ENCODE results near the gene TIMM8A.

The TIMM8A gene

DNA sequence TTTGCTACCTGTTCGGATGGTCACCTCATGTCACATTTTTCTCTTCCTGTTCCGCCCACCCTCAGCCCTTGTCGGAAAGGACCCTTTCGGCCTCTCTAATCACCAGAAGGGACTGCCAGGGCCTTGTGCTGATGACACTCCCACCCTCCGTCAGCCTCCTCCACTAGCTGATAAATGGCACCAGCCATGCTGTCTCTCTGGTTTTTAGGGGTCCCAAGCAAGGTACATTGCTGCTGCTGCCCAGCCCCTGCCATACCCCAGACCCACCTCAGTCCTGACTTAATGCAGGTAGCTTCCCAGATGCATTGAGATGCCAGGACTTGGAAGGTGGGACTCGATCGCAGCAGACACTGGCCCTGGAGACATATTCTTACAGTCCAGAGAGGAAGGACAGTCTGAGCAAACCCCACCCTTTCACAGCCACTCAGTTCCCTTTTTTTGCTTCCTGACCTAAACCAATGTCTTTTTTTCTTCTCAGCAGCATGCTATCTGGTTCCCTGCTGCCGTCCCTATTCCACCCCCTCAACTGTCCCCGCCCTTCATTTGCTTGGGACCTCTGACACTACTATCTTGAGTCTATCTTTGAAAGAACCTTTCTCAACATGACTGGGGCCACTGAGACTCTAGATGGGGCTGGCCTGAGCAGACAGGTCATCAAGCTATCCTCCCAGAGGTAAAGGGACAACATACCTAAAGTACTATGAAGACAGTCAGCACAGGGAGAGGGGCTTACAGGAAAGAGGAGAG is 37.4 kb upstream of the TIMM8A start, which contains the start of gene BTK:
Gene BTK, minus strand, starts transcription at position 397 of the 747 bp plus-strand sequence. CDS start 10,907 bp downstream, outside the sequence.
- H3K9me3 ChIP-seq (ENCODE audit: control insufficient read depth, low read length) = no peaks in the 10 kb centered on the region
- no peak within 1 kb of the TSS for H3K4me3 ChIP-seq (ENCODE audit: insufficient read depth, low read depth, low read length, poor library complexity, severe bottlenecking)
- H3K27me3 ChIP-seq (replicated peaks; ENCODE audit: control insufficient read depth, insufficient read depth, low read length, poor library complexity, severe bottlenecking) = no peaks in the 10 kb centered on the region
- DNase-seq = no peak
- H3K36me3 ChIP-seq (ENCODE audit: control insufficient read depth, insufficient read depth, low read length) = no peaks in the 10 kb centered on the region
- H3K27ac ChIP-seq (ENCODE audit: insufficient read depth, low read length, poor library complexity, severe bottlenecking) = no peak within 1 kb of the TSS
- H3K4me1 ChIP-seq (ENCODE audit: control insufficient read depth, insufficient read depth, low read length, poor library complexity, severe bottlenecking) = no peaks in the 10 kb centered on the region

DNA sequence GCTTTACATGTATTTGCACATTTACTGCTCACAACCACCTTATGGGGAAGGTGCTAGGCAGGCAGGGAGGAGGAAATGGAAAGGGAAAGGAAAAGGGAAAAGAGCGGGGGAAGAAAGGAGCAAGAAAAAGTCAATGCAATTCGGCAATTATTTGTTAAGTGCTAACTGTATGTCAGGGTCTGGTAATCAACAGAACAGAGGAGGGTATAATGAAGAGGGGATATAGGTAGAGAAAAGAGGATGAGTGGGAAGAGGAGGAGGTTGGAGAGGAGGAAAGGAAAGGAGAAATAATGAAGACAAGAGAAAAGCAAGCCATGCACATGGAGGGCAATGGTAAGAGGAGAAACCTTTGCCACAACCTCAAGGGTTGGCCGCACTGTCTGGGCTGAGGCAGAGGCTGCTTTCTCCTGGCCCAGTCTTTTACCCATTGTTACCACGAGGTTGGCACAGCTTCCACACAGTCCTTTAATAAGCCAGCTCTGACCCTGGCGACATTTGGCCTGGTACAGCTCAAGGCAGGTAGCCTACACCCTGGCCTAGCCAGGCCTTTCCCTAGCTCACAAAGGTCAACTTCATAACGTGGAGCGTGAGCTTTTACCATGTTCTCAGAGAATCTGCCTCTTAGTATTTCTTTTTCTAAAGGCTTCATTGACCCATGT is 36.6 kb upstream of the TIMM8A start:
- Histone ChIP-seq H3K9me3 (ENCODE audit: control insufficient read depth, low read length) (no peaks in the 10 kb centered on the region), H3K27ac (ENCODE audit: insufficient read depth, low read length, poor library complexity, severe bottlenecking) (no peak overlapping the region)

DNA sequence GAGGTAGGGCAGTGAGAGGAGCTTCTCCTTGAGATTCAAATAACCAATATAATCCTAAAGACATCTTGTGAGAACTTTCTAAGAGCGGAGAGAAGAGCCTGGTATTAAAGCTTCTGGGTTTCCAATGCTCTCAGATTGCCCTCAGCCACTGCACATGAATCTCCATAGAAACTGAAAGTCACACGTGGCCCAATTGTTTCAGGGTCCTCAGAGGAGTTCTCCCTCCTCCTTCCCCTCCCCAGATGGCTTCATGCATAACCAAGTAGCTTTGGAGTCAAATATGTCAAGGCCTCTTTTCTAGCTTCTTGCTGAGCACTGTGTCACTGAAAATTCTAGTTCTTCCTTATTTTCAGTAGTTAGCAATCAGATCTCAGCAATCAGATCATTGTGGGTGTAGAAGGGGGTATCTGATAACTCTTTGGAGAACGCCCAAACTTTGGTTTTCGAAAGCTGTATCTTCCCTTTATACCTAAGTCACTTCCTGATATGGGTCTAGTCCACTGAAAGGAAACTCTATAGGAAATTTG is 35.2 kb upstream of the TIMM8A start:
- no peaks in the 10 kb centered on the region for H3K4me1 ChIP-seq (ENCODE audit: control insufficient read depth, insufficient read depth, low read length, poor library complexity, severe bottlenecking)
- no peak for DNase-seq
- no peak overlapping the region for H3K4me3 ChIP-seq (ENCODE audit: insufficient read depth, low read depth, low read length, poor library complexity, severe bottlenecking)
- no peak overlapping the region for H3K27ac ChIP-seq (ENCODE audit: insufficient read depth, low read length, poor library complexity, severe bottlenecking)
- H3K9me3 ChIP-seq (ENCODE audit: control insufficient read depth, low read length) = no peaks in the 10 kb centered on the region
- no peaks in the 10 kb centered on the region for H3K27me3 ChIP-seq (replicated peaks; ENCODE audit: control insufficient read depth, insufficient read depth, low read length, poor library complexity, severe bottlenecking)
- H3K36me3 ChIP-seq (ENCODE audit: control insufficient read depth, insufficient read depth, low read length) = no peaks in the 10 kb centered on the region

More for the DNA sequence above, 36.6 kb upstream of the TIMM8A start:
- Histone ChIP-seq H3K36me3 (ENCODE audit: control insufficient read depth, insufficient read depth, low read length) (no peaks in the 10 kb centered on the region), H3K27me3 (replicated peaks; ENCODE audit: control insufficient read depth, insufficient read depth, low read length, poor library complexity, severe bottlenecking) (no peaks in the 10 kb centered on the region), H3K4me1 (ENCODE audit: control insufficient read depth, insufficient read depth, low read length, poor library complexity, severe bottlenecking) (no peaks in the 10 kb centered on the region), H3K4me3 (ENCODE audit: insufficient read depth, low read depth, low read length, poor library complexity, severe bottlenecking) (no peak overlapping the region)
- DNase-seq = no peak

DNA sequence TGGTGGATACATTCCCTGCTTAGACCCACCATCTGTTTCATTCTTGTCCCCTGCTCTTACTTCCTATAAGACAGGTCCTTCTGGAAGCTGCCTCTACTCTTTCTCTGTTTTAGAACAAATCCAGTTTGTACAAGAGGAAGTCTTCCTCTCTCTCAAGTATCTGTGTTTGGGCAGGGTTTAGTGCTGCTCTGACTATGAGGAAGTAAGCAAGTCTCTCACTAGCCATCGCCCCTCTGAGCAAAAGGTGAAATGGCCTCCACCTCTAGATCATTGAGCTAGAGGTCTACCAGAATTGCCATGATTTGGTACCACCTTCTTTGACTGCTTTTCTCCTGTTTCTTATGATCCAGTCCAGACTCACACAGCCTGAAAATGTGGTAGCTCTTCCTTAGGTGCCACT is 29.0 kb upstream of the TIMM8A start:
- no peak overlapping the region for H3K27ac ChIP-seq (ENCODE audit: insufficient read depth, low read length, poor library complexity, severe bottlenecking)
- no peak overlapping the region for H3K4me3 ChIP-seq (ENCODE audit: insufficient read depth, low read depth, low read length, poor library complexity, severe bottlenecking)

DNA sequence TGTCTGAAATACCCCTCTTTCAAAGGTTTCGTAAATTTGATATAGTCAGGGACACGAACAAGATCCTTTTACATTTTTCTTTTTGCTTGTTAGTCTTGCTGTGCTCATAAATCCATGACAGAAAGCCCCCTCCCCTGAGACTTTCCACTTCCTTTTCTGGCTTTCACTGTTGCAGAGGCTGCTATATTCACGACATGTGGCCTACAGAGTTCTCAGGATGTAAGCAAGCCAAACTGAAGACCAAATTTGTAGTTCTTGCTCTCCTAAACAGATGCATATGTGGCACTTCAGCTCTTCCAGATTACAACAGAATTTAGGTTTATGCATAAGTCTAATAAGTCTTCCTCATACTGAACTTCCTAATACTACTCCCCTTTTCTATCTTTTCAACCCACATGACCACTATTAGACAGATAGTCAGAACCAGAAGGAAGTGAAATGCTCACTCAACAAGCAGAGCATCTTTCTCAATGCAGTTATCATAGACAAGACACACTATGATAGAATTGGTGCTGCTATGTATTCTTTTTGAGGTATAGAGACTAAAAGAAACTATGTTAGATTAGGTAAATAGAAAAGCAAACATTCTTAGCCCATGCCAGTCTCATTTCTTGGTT is 22.5 kb upstream of the TIMM8A start:
- Histone ChIP-seq H3K36me3 (ENCODE audit: control insufficient read depth, insufficient read depth, low read length) (no peaks in the 10 kb centered on the region), H3K27me3 (replicated peaks; ENCODE audit: control insufficient read depth, insufficient read depth, low read length, poor library complexity, severe bottlenecking) (no peaks in the 10 kb centered on the region), H3K4me1 (ENCODE audit: control insufficient read depth, insufficient read depth, low read length, poor library complexity, severe bottlenecking) (no peaks in the 10 kb centered on the region), H3K9me3 (ENCODE audit: control insufficient read depth, low read length) (no peaks in the 10 kb centered on the region), H3K4me3 (ENCODE audit: insufficient read depth, low read depth, low read length, poor library complexity, severe bottlenecking) (no peak overlapping the region), H3K27ac (ENCODE audit: insufficient read depth, low read length, poor library complexity, severe bottlenecking) (no peak overlapping the region)
- no peak for DNase-seq

More for the DNA sequence above, 29.0 kb upstream of the TIMM8A start:
- no peaks in the 10 kb centered on the region for H3K27me3 ChIP-seq (replicated peaks; ENCODE audit: control insufficient read depth, insufficient read depth, low read length, poor library complexity, severe bottlenecking)
- DNase-seq = no peak
- H3K9me3 ChIP-seq (ENCODE audit: control insufficient read depth, low read length) = no peaks in the 10 kb centered on the region
- no peaks in the 10 kb centered on the region for H3K36me3 ChIP-seq (ENCODE audit: control insufficient read depth, insufficient read depth, low read length)
- H3K4me1 ChIP-seq (ENCODE audit: control insufficient read depth, insufficient read depth, low read length, poor library complexity, severe bottlenecking) = no peaks in the 10 kb centered on the region

DNA sequence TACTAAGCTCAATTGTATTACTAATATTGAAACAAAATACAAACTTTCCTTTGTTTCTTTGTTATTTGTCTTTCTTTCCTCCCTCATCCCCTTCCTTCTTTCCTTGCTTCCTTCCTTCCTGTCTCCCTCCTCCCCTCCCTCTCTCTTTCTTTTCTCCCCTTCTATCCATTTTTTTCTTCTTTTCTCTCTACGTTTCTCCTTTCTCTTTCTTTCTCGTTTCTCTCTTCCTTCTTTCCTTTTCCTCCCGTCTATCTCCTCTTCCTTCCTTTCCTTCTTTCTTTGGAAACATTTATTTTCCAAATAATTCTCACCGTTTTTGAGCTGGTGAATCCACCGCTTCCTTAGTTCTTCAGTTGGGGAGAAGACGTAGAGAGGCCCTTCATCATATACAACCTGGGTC is 21.1 kb upstream of the TIMM8A start:
- no peaks in the 10 kb centered on the region for H3K27me3 ChIP-seq (replicated peaks; ENCODE audit: control insufficient read depth, insufficient read depth, low read length, poor library complexity, severe bottlenecking)
- H3K36me3 ChIP-seq (ENCODE audit: control insufficient read depth, insufficient read depth, low read length) = no peaks in the 10 kb centered on the region
- H3K27ac ChIP-seq (ENCODE audit: insufficient read depth, low read length, poor library complexity, severe bottlenecking) = no peak overlapping the region
- DNase-seq = no peak
- H3K9me3 ChIP-seq (ENCODE audit: control insufficient read depth, low read length) = no peaks in the 10 kb centered on the region
- no peak overlapping the region for H3K4me3 ChIP-seq (ENCODE audit: insufficient read depth, low read depth, low read length, poor library complexity, severe bottlenecking)
- no peaks in the 10 kb centered on the region for H3K4me1 ChIP-seq (ENCODE audit: control insufficient read depth, insufficient read depth, low read length, poor library complexity, severe bottlenecking)

DNA sequence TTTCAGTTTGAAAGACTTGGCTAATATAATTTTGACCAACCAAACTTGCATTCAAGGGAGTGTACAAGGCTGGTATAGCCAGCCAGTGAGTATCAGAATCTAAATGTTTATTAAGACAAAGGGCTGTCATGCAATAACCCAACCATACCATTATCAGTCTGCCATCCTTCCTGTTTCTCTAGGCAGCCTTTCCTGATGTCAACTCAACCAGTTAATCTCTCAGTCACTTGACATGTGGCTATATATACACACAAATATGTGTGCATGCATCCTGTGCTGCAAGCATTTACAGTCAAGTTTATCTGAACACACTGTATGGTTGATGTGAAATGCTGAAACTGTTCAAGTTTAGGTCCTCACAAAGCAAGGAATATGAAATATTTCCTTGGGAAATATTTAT is 20.3 kb upstream of the TIMM8A start:
- Histone ChIP-seq H3K36me3 (ENCODE audit: control insufficient read depth, insufficient read depth, low read length) (no peaks in the 10 kb centered on the region), H3K9me3 (ENCODE audit: control insufficient read depth, low read length) (no peaks in the 10 kb centered on the region), H3K4me3 (ENCODE audit: insufficient read depth, low read depth, low read length, poor library complexity, severe bottlenecking) (no peak overlapping the region), H3K27ac (ENCODE audit: insufficient read depth, low read length, poor library complexity, severe bottlenecking) (no peak overlapping the region), H3K27me3 (replicated peaks; ENCODE audit: control insufficient read depth, insufficient read depth, low read length, poor library complexity, severe bottlenecking) (no peaks in the 10 kb centered on the region), H3K4me1 (ENCODE audit: control insufficient read depth, insufficient read depth, low read length, poor library complexity, severe bottlenecking) (no peaks in the 10 kb centered on the region)
- DNase-seq = no peak

DNA sequence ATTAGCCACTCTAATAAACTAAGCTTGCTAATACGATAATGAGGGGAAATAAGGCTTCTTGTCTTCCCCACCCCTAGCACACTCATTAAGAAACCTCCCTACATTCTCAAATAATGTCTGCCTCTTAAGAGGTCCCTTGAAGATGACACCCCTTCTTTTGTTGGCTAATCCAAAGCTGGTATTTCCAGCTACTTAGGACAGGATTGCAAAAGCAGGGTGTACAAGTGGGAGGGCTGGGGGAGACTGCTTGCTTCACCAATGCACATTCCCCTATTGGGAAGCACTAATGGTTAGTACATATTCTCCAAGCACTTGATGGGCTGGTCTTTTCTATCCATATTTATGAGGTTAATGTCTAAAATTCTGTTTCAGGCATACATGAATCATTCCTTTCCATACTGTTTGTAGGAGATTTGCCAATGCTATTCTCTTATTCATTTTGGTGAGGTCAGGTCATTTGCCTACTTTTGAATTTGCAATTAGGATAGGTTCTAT is 16.8 kb upstream of the TIMM8A start:
- no peaks in the 10 kb centered on the region for H3K4me1 ChIP-seq (ENCODE audit: control insufficient read depth, insufficient read depth, low read length, poor library complexity, severe bottlenecking)
- H3K9me3 ChIP-seq (ENCODE audit: control insufficient read depth, low read length) = no peaks in the 10 kb centered on the region
- no peaks in the 10 kb centered on the region for H3K36me3 ChIP-seq (ENCODE audit: control insufficient read depth, insufficient read depth, low read length)
- no peak for DNase-seq
- no peaks in the 10 kb centered on the region for H3K27me3 ChIP-seq (replicated peaks; ENCODE audit: control insufficient read depth, insufficient read depth, low read length, poor library complexity, severe bottlenecking)
- H3K27ac ChIP-seq (ENCODE audit: insufficient read depth, low read length, poor library complexity, severe bottlenecking) = no peak overlapping the region
- no peak overlapping the region for H3K4me3 ChIP-seq (ENCODE audit: insufficient read depth, low read depth, low read length, poor library complexity, severe bottlenecking)

DNA sequence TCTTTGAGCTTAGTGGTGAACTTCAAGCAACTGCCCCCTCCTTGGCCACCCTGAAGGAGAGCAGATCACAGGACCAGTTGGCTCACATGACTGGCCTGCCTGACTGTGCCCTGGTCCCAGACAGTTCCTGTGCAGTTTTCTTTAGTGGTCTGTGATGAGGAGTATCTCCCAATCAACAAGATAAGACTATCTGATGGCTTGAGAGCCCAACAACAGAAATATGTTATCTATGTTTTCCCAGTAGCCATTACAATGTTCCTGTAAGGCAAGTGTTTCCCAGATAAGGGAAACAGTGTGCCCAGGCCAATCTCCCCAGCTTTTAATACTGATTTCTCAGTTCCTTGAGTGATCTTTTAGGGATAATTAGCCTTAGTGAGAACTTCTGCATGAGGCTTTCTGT is 14.2 kb upstream of the TIMM8A start:
- no peaks in the 10 kb centered on the region for H3K9me3 ChIP-seq (ENCODE audit: control insufficient read depth, low read length)
- no peaks in the 10 kb centered on the region for H3K36me3 ChIP-seq (ENCODE audit: control insufficient read depth, insufficient read depth, low read length)
- no peak for DNase-seq
- no peak overlapping the region for H3K4me3 ChIP-seq (ENCODE audit: insufficient read depth, low read depth, low read length, poor library complexity, severe bottlenecking)
- H3K4me1 ChIP-seq (ENCODE audit: control insufficient read depth, insufficient read depth, low read length, poor library complexity, severe bottlenecking) = no peaks in the 10 kb centered on the region
- no peaks in the 10 kb centered on the region for H3K27me3 ChIP-seq (replicated peaks; ENCODE audit: control insufficient read depth, insufficient read depth, low read length, poor library complexity, severe bottlenecking)
- no peak overlapping the region for H3K27ac ChIP-seq (ENCODE audit: insufficient read depth, low read length, poor library complexity, severe bottlenecking)

DNA sequence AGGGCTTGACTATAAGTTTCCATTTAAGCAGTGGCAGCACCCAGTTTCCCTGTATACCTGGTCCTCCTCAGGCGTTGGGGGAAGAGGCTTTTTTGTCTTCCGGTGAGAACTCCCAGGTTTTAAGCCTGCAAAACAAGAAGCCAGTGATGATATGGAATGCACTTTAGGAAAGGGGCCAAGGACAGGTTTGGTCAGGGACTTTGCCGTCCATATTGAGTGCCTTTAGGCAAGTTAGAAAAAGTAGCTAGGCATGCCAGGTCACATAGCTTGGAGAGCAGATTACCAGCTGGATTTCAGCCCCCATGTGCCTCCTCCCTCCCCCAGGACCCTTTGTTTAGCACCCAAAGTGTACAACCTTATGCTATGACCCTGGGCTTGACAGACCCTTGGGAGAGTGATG is 13.6 kb upstream of the TIMM8A start:
- Histone ChIP-seq H3K4me1 (ENCODE audit: control insufficient read depth, insufficient read depth, low read length, poor library complexity, severe bottlenecking) (no peaks in the 10 kb centered on the region), H3K27ac (ENCODE audit: insufficient read depth, low read length, poor library complexity, severe bottlenecking) (no peak overlapping the region), H3K4me3 (ENCODE audit: insufficient read depth, low read depth, low read length, poor library complexity, severe bottlenecking) (no peak overlapping the region), H3K36me3 (ENCODE audit: control insufficient read depth, insufficient read depth, low read length) (no peaks in the 10 kb centered on the region), H3K27me3 (replicated peaks; ENCODE audit: control insufficient read depth, insufficient read depth, low read length, poor library complexity, severe bottlenecking) (no peaks in the 10 kb centered on the region), H3K9me3 (ENCODE audit: control insufficient read depth, low read length) (no peaks in the 10 kb centered on the region)
- no peak for DNase-seq
